Activated naive CD8-positive, alpha-beta T cell treated with anti-CD3 and anti-CD28 coated beads for 36 hours (primary cell): ENCODE data around the gene CD247. TPM values are rescaled to one million over a fixed set of nuclear protein-coding genes. Genes with fewer than 3 reads are reported as not detected.

Experiments used
- DNase-seq: peaks from one replicate; pipeline ENCODE4 v3.0.0; 2021
- H3K27ac Mint-ChIP-seq: one replicate; pipeline ENCODE4 v1.8.0; 2022; ENCODE audit warnings: mild to moderate bottlenecking, moderate library complexity, mixed read lengths
- H3K27me3 Mint-ChIP-seq: one replicate; pipeline ENCODE4 v1.8.0; 2022; ENCODE audit warnings: mild to moderate bottlenecking, mixed read lengths
- H3K36me3 Mint-ChIP-seq: one replicate; pipeline ENCODE4 v1.8.0; 2021; ENCODE audit warnings: mild to moderate bottlenecking, mixed read lengths
- H3K4me1 Mint-ChIP-seq: one replicate; pipeline ENCODE4 v1.8.0; 2021; ENCODE audit warnings: mixed read lengths
- H3K4me3 Mint-ChIP-seq: one replicate; pipeline ENCODE4 v1.8.0; 2022; ENCODE audit warnings: mild to moderate bottlenecking, moderate library complexity, mixed read lengths
- H3K9me3 Mint-ChIP-seq: one replicate; pipeline ENCODE4 v1.8.0; 2022; ENCODE audit warnings: mixed read lengths
- total RNA-seq, 2 experiments: library from RNA; stranded (reverse); gene quantifications; one replicate each; pipeline ENCODE4 v1.2.3, GENCODE V29; 2021

CD247 gene
- total RNA-seq, 2 experiments from 2014 or later: 166 TPM

DNA sequence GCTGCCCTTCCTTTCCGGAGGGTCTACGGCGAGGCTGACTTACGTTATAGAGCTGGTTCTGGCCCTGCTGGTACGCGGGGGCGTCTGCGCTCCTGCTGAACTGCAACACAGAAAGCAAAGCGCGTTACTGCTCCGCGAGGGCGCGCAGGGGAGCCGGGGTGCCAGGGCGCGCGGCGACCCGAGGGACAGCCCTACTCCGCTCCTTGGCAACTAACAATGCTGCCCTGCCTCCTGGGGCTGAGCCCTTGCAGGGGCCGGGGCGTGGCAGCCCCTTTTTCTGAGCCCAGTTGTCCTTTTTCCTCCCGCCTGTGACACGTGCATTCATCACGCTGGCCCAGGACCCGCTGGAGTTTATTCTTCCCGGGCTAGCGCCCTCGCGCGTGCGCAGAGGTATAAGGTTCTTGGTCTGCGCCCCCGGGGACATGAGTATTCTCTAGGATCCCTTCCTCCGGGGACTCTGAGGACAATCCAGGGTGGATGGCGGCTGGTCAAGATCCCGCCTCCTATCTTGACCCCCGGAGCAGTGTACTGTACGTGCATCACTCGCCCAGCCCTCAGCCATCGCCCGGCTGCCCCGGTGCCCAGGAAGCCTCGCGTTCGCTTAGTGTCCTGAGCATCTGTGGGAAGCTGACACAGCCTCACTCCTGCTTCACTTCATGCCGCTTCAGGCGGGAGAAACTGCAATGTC, 78.9 kb downstream of the CD247 start:
- peak overlapping the region; percentile 57 for H3K4me3 Mint-ChIP-seq
- peaks cover 65% of the 10 kb centered on the region for H3K36me3 Mint-ChIP-seq
- H3K27ac Mint-ChIP-seq: peak overlapping the region; percentile 67

DNA sequence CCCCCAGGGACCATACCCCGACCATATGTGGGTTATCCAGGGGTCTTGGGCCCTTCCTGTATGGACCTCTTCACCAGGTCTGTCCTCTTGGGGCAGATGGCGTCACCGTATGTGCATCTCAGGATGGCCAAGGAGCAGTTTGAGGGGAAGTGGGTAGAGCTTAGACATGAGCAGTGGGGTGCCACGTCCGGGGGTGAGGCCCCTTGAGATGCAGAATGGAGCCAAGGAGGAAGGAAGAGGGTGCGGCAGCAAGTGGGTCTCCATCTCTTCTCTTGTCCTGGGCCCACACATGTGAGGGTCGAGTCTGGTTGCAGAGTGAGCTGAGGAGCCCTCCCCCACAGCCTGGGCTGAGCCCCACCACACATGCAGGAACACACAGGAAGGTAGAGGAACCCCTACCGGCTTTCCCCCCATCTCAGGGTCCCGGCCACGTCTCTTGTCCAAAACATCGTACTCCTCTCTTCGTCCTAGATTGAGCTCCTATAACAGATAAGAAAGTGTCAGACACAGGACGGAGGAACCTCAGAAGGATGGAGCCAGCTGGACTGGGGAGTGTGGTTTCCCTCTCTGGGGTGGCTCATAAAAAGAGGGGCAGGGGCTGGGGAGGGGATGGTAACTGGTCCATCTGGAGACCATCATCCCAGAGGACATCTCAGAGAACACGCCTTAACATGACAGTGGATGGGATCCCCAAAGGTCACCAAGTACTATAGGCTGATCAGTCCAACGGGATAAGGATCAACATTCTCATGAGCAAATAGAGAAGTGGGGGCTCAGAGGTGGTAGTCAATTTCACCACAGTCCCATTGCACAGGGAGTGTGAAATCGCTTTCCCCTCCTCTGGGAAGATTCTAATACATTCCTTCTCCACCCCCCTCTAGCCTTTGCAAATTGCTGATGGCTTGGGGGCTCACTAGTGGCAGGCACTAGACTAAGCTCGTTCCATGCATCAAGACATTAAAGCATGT, 79.9 kb downstream of the CD247 start:
- peak overlapping the region; percentile 78 for H3K27ac Mint-ChIP-seq
- H3K9me3 Mint-ChIP-seq: no peaks in the 10 kb centered on the region
- peak overlapping the region; percentile 57 for H3K4me3 Mint-ChIP-seq
- H3K36me3 Mint-ChIP-seq: peaks cover 66% of the 10 kb centered on the region
- H3K27me3 Mint-ChIP-seq: no peaks in the 10 kb centered on the region
- peaks cover 66% of the 10 kb centered on the region for H3K4me1 Mint-ChIP-seq
- DNase-seq: no peak

More for the DNA sequence above, 78.9 kb downstream of the CD247 start:
- peak; percentile 63 for DNase-seq
- Mint-ChIP-seq H3K4me1 (peaks cover 72% of the 10 kb centered on the region), H3K27me3 (no peaks in the 10 kb centered on the region), H3K9me3 (no peaks in the 10 kb centered on the region)

DNA sequence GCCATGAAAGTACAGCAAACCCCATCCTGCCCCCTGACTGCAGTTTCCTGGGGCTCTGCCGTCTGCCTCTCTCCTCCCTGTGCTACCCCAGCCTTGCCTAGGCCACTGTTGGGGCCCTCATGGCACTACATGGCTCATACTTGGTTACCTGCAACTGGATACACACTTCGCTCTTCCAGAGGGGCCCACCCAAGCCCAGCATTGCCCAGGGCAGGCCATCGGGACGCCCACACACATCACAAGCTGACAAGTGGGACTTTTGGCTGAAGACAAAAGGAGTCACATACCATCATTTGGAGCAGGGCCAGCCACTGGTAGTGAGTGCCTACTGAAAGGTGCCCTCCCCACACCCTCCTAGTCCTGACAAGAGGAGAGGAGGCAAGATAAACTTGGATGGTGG, 82.8 kb downstream of the CD247 start:
- Mint-ChIP-seq H3K9me3 (no peaks in the 10 kb centered on the region), H3K36me3 (peaks cover 67% of the 10 kb centered on the region), H3K4me3 (no peak overlapping the region), H3K27me3 (no peaks in the 10 kb centered on the region), H3K27ac (peak overlapping the region; percentile 89), H3K4me1 (peaks cover 53% of the 10 kb centered on the region)
- no peak for DNase-seq

DNA sequence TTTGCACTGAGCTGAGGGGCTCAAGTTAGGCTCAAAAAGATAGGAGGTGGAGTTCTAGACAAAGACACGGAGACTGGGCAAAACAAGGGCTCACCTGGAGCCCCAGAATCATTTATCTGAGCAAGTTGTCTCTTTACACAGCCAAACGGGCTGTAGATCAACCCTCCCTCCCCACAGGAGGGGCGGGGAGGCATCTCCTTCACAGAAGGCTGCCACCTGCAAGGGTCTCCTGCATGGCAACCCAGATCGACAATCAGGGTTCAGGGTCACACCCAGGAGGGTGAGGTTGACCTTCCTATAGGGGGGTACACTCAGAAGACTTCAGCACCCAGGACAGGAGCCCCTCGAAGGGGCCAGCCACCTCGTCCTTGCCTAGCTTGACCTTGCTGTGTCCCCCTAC, 84.0 kb downstream of the CD247 start:
- H3K27ac Mint-ChIP-seq: no peak overlapping the region
- H3K36me3 Mint-ChIP-seq: peaks cover 60% of the 10 kb centered on the region
- no peaks in the 10 kb centered on the region for H3K9me3 Mint-ChIP-seq
- H3K4me1 Mint-ChIP-seq: peaks cover 47% of the 10 kb centered on the region
- H3K27me3 Mint-ChIP-seq: no peaks in the 10 kb centered on the region
- no peak overlapping the region for H3K4me3 Mint-ChIP-seq
- no peak for DNase-seq

DNA sequence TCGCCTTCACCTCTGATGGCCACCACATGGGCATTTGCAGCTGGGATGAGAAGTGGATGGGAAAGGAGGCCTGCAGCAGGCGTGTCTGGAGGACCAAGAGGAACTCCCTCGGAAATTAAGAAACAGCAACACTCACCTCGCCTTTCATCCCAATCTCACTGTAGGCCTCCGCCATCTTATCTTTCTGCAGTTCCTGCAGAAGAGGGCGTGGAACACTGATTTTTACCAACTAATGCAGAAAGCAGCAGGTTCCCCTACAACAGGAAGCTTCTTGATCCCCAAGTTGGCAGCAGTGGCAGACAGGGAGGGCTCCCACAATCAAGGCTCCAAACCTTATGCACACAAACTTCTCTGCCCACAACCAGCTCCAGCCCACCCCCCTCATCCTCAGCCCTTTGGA, 84.4 kb downstream of the CD247 start:
- Mint-ChIP-seq H3K9me3 (no peaks in the 10 kb centered on the region), H3K4me1 (peaks cover 44% of the 10 kb centered on the region), H3K27me3 (no peaks in the 10 kb centered on the region), H3K36me3 (peaks cover 58% of the 10 kb centered on the region), H3K27ac (no peak overlapping the region), H3K4me3 (no peak overlapping the region)
- no peak for DNase-seq

DNA sequence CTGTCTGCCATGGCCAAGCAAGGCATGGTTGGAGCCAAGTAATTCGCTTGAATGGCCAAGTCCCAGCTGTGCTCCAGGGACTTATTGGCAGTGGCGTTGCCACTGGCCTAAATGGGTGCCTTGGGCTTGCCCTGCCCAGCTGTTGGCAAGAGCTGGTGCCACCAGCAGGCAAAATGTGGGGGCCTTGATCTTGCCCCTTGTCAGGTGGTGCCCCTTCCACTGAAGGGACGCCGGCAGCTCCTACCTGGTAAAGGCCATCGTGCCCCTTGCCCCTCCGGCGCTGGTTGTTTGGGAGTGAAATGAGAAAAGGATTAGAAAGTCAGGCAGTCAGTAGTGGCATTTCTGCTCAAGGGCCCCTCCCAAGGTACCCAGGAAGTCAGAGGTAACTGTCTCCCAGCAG, 85.5 kb downstream of the CD247 start:
- Mint-ChIP-seq H3K27ac (peak overlapping the region; percentile 51), H3K4me1 (peaks cover 41% of the 10 kb centered on the region), H3K9me3 (no peaks in the 10 kb centered on the region), H3K4me3 (no peak overlapping the region), H3K27me3 (no peaks in the 10 kb centered on the region), H3K36me3 (peaks cover 48% of the 10 kb centered on the region)
- DNase-seq: no peak

DNA sequence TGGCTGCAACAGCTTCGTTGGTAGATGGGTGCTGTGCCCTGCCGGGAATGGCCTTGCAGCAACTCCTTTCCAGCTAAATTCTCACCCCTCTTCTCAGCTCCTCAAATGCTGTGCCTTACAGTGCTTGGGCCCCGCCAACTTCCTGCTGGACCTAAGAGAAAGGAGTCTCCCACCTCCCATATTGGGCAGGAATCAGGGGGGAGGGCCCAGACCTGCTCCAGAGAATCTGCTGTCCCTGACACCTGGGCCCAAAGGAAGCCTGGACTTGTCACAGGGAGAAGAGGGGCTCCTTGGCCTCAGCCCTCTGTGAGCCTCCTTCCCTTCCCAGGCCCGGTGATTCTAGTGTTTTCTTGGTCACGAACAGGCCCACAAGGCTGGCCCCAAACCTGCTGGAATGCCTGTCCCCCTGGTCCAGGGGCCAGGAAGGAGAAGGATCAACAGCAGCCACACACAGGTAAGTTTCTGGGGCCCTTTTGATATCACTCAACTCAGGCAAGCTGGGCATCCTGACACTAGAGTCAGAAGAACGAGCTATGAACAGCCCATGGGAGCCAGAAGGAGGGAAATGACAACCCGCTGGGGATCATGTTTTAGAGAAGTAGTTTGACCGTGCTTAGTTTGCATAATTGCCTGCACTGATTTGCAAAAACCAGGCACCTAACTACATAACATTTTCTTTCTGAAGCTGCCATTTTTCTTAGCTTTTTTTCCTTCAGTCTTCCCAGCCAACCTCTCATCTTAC, 86.2 kb downstream of the CD247 start:
- Mint-ChIP-seq H3K9me3 (no peaks in the 10 kb centered on the region), H3K27ac (no peak overlapping the region), H3K4me1 (peaks cover 43% of the 10 kb centered on the region), H3K27me3 (no peaks in the 10 kb centered on the region), H3K4me3 (no peak overlapping the region), H3K36me3 (peaks cover 43% of the 10 kb centered on the region)
- DNase-seq: no peak

DNA sequence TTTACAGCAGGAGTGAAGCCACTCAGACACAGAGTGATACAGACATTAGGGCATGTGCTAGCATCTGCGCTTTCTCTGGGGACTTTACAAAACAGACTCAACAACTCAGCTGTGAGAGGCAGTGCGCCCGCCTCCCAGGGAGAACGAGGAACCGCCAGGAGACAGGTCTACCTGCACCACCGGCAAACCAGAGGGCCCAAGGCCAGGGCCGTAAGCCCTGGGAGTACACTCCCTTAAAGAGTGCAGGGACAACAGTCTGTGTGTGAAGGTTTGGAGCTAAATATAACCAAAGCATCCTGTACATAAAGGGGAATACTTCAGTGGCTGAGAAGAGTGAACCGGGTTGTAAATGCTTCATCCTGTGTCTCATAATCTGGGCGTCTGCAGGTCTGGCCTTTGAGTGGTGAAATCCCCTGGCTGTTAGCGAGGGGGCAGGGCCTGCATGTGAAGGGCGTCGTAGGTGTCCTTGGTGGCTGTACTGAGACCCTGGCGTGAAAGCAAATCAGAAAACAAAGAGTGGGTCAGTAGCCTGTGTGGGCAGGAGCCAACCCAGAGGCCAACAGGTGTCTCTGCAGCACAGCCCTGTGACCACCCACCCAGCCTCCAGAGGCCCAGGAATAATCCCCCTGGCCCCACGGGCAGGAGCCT, 86.9 kb downstream of the CD247 start:
- no peak for DNase-seq
- H3K4me3 Mint-ChIP-seq: peak overlapping the region; percentile 37
- H3K9me3 Mint-ChIP-seq: no peaks in the 10 kb centered on the region
- H3K4me1 Mint-ChIP-seq: peaks cover 37% of the 10 kb centered on the region
- H3K27ac Mint-ChIP-seq: peak overlapping the region; percentile 76
- H3K27me3 Mint-ChIP-seq: no peaks in the 10 kb centered on the region
- H3K36me3 Mint-ChIP-seq: peaks cover 36% of the 10 kb centered on the region

DNA sequence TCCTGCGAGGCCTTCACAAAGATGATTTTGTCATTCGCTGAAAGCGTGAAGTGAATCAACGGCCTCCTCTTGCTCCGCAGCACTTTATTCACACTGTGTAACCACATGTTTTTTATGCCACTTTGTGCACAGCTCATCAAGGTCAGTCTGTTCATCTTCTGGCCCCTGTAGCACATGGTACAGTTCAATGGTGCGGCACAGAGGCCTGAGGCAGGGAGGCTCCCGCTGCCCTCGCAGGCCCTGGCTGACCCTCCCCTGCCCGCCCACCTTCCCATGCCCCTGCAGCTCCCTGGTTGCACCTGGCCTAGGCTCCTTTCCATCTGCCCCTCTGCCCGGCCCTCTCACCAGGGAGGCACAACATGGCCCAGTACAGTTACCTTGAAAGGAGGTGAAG, 87.5 kb downstream of the CD247 start:
- H3K4me3 Mint-ChIP-seq: peak overlapping the region; percentile 37
- peaks cover 31% of the 10 kb centered on the region for H3K36me3 Mint-ChIP-seq

DNA sequence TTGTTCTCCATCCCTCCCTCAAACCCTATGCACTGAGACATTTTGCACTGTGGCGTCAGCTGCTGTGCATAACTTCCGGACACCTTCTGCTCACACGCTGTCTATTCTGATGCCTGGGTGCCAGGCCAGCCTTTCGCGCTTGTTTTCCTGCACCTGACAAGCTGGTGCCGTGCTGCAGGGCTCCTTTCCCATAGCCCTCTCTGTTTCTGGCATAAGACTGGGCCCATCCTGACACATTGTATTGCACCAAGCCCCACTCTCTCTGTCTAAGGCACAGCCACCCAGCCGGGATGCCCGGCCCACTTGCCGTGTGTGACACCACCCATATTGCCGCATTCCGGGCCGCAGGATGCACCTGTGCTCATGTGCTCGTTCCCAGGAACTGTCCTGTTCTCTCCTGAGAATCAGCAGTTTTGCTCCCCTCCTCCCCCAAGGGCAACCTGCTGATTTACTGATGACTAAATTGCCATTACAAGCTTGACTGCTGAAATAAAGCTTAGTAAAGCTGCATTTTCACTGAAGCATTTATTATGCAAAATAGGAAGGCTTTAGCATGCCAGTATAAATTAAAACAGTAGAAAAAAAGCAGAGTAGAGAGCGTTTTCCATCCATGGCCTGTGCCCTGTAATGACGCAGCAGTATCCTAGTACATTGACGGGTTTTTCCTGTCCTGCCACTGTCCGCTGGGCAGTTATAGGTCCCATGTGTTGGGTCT, 88.0 kb downstream of the CD247 start:
- no peaks in the 10 kb centered on the region for H3K9me3 Mint-ChIP-seq
- H3K4me3 Mint-ChIP-seq: no peak overlapping the region

More for the DNA sequence above, 87.5 kb downstream of the CD247 start:
- Mint-ChIP-seq H3K9me3 (no peaks in the 10 kb centered on the region), H3K27ac (peak overlapping the region; percentile 76), H3K4me1 (peaks cover 32% of the 10 kb centered on the region), H3K27me3 (no peaks in the 10 kb centered on the region)
- DNase-seq: no peak

DNA sequence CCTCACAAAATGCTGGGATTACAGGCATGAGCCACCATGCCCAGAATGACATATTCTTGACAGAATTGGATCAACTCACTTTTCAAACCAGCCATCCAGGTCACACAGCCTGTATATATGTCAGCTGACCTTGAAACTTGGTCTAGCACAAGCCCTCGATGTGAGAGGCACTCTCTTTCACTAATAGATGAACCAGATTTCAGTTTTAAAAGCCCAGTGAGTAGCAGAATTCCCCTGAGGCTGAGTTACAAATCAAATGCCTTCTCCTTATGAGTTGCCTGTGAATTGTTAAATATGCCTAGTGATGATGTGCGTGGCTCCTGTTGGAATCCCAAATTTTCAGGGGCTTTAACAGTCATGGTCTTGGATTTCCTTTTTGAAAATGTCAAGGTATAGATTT, 88.7 kb downstream of the CD247 start:
- no peak for DNase-seq
- Mint-ChIP-seq H3K36me3 (peaks cover 23% of the 10 kb centered on the region), H3K27me3 (no peaks in the 10 kb centered on the region), H3K4me3 (no peak overlapping the region), H3K4me1 (peaks cover 25% of the 10 kb centered on the region), H3K9me3 (no peaks in the 10 kb centered on the region), H3K27ac (no peak overlapping the region)

More for the DNA sequence above, 88.0 kb downstream of the CD247 start:
- DNase-seq: no peak
- Mint-ChIP-seq H3K27me3 (no peaks in the 10 kb centered on the region), H3K4me1 (peaks cover 26% of the 10 kb centered on the region), H3K36me3 (peaks cover 25% of the 10 kb centered on the region), H3K27ac (peak overlapping the region; percentile 76)

DNA sequence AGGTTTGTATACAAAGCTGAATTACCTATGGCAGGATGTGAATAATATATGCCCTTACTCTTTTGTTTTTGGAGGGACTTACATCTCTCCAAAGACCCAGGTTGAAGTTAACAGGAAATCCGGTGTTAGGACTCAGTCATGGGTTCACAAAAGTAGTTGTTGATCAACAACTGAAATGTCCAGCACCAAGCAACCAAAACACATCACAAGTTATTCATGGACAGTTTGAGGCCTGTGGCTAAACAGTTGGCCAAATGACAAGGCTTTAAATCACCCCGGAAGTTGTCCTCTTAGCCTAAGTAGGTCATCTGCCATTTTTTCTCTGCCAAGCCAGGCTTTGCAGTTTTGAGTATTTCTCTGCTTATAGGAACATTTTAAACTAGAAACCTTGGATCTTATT, 89.9 kb downstream of the CD247 start:
- no peak for DNase-seq
- Mint-ChIP-seq H3K9me3 (no peaks in the 10 kb centered on the region), H3K36me3 (peaks cover 18% of the 10 kb centered on the region), H3K4me3 (no peak overlapping the region), H3K27ac (peak overlapping the region; percentile 17), H3K27me3 (no peaks in the 10 kb centered on the region), H3K4me1 (peaks cover 25% of the 10 kb centered on the region)

DNA sequence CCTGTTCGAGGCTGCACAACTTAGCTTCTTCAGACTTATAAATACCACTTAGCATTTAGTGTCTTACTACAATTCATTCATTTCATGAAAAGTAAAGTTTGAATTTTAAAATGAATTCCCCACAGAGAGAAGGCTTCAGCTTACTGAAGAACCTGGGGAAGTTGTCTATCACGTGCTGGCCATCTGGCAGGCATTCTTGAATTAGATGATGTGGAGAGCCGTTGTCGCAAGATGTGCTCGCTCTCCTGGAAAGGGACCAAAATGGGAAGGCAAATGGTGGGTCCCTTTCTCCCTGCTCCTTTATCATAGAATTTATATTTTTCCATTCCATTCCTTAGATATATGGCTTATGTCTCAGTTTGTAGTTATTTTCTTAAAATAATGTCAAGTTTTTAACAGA, 90.5 kb downstream of the CD247 start:
- Mint-ChIP-seq H3K27ac (peak overlapping the region; percentile 17), H3K4me3 (no peak overlapping the region), H3K4me1 (peaks cover 25% of the 10 kb centered on the region)

DNA sequence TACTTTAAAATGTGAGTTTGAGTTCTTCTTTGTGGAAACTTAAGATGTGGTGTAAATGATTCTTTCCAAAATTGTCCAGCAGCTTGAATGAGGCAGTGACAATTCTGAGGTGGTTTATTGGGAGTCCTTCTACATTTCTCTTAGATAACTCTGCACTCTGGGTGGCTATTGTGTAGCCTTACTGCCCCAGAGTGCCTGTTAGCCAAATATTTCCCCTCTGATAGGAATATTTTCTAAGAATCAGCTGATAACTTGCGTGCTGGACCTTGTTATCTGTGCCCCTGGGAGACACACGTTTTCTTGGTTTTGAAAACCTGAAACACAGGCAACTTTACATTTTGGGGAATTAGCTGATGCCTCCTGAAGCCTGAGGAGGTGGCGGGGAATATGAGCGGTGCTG, 91.6 kb downstream of the CD247 start:
- H3K27me3 Mint-ChIP-seq: no peaks in the 10 kb centered on the region
- H3K4me1 Mint-ChIP-seq: peaks cover 27% of the 10 kb centered on the region
- peak overlapping the region; percentile 29 for H3K27ac Mint-ChIP-seq
- peaks cover 12% of the 10 kb centered on the region for H3K36me3 Mint-ChIP-seq
- H3K4me3 Mint-ChIP-seq: no peak overlapping the region
- H3K9me3 Mint-ChIP-seq: no peaks in the 10 kb centered on the region
- DNase-seq: no peak

More for the DNA sequence above, 90.5 kb downstream of the CD247 start:
- Mint-ChIP-seq H3K36me3 (peaks cover 16% of the 10 kb centered on the region), H3K27me3 (no peaks in the 10 kb centered on the region), H3K9me3 (no peaks in the 10 kb centered on the region)
- DNase-seq: no peak
